Midbrain (tissue), 1 donor: Measurements from ENCODE around the gene MRAS.
"Not testable (repeated sequence)": the region's sequence is repeated elsewhere in the genome, so short reads cannot be mapped to it uniquely, and the experiment has no call there.

Source experiments
- DNase-seq: peaks from one replicate; lab custom pipeline; 2025; lab: John Stamatoyannopoulos, UW

The MRAS gene

GRCh38 chr3:138445236-138445635 is 96.9 kb downstream of the MRAS start:
- no peak for DNase-seq

GRCh38 chr3:138445654-138446053 is 97.3 kb downstream of the MRAS start:
- no peak for DNase-seq

GRCh38 chr3:138448631-138449030 is 100.3 kb downstream of the MRAS start:
- DNase-seq, result no peak

- no peak for DNase-seq
Measured at GRCh38 chr3:138449490-138449889, 101.1 kb downstream of the MRAS start.

GRCh38 chr3:138450181-138450580 is 101.8 kb downstream of the MRAS start:
- DNase-seq, result no peak

GRCh38 chr3:138450704-138451424 is 102.5 kb downstream of the MRAS start:
- DNase-seq, result no peak

- no peak for DNase-seq
Measured at GRCh38 chr3:138451595-138452162, 103.3 kb downstream of the MRAS start.

- no peak for DNase-seq
Measured at GRCh38 chr3:138452436-138452835, 104.1 kb downstream of the MRAS start.

- not testable (repeated sequence) for DNase-seq
Measured at GRCh38 chr3:138453940-138454339, 105.6 kb downstream of the MRAS start.
